NCI-H2081 treated with DMSO at 0.1 percent for 48 hours (cell line): ENCODE data around the gene RGL2.
"Not testable (repeated sequence)": the region's sequence is repeated elsewhere in the genome, so short reads cannot be mapped to it uniquely, and the experiment has no call there.

Experiments
- DNase-seq: peaks from one replicate; lab custom pipeline; 2025; lab: John Stamatoyannopoulos, UW

RGL2 gene, protein sequence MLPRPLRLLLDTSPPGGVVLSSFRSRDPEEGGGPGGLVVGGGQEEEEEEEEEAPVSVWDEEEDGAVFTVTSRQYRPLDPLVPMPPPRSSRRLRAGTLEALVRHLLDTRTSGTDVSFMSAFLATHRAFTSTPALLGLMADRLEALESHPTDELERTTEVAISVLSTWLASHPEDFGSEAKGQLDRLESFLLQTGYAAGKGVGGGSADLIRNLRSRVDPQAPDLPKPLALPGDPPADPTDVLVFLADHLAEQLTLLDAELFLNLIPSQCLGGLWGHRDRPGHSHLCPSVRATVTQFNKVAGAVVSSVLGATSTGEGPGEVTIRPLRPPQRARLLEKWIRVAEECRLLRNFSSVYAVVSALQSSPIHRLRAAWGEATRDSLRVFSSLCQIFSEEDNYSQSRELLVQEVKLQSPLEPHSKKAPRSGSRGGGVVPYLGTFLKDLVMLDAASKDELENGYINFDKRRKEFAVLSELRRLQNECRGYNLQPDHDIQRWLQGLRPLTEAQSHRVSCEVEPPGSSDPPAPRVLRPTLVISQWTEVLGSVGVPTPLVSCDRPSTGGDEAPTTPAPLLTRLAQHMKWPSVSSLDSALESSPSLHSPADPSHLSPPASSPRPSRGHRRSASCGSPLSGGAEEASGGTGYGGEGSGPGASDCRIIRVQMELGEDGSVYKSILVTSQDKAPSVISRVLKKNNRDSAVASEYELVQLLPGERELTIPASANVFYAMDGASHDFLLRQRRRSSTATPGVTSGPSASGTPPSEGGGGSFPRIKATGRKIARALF

DNA sequence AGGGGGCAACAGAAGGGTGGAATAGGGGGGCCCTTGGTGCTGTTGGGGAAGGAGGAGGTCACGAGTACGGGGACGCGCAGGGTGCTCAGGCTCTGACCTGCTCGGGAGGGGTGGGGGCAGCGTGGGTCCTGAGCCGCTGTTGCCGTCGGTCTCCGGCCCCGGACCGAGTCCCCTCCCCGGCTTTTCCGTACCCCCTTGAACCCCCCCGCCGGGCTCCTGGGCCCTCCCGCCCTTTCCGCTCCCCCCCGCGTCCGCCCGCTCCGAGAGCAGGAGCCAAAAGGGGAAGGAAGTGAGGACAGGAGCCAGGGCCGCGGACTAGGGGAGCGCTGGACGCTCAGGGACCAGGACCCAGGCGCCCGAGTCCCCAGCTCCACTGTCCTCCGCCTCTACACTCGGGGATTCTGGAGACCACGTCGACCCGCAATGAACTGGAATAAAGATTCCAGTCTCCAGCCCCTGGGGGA lies at the start of gene RGL2:
TSS of gene RGL2 (minus strand) at position 170 of the 464 bp plus-strand sequence. CDS start 332 bp downstream, outside the sequence.
- DNase-seq = no peak

DNA sequence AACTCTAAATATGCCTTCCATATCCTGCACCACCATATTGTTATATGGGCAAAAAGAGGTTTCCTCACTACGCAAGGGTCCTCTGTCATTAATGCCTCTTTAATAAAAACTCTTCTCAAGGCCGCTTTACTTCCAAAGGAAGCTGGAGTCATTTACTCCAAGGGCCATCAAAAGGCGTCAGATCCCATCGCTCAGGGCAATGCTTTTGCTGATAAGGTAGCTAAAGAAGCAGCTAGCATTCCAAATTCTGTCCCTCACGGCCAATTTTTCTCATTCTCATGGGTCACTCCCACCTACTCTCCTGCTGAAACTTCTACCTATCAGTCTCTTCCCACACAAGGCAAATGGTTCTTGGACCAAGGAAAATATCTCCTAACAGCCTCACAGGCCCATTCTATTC lies 49.1 kb upstream of the RGL2 start:
- DNase-seq = no peak

DNA sequence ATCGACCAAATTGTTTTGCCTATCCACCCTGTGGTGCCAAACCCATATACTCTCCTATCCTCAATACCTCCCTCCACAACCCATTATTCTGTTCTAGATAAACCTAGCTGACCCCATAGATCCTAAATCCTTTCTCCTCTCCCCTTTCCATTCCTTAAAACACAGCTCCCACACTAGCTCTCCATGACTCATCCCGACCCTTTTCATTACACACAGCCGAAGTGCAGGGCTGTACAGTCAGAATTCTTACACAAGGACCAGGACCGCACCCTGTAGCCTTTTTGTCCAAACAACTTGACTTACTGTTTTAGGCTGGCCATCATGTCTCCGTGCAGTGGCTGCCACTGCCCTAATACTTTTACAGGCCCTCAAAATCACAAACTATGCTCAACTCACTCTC lies 48.2 kb upstream of the RGL2 start:
- not testable (repeated sequence) for DNase-seq

DNA sequence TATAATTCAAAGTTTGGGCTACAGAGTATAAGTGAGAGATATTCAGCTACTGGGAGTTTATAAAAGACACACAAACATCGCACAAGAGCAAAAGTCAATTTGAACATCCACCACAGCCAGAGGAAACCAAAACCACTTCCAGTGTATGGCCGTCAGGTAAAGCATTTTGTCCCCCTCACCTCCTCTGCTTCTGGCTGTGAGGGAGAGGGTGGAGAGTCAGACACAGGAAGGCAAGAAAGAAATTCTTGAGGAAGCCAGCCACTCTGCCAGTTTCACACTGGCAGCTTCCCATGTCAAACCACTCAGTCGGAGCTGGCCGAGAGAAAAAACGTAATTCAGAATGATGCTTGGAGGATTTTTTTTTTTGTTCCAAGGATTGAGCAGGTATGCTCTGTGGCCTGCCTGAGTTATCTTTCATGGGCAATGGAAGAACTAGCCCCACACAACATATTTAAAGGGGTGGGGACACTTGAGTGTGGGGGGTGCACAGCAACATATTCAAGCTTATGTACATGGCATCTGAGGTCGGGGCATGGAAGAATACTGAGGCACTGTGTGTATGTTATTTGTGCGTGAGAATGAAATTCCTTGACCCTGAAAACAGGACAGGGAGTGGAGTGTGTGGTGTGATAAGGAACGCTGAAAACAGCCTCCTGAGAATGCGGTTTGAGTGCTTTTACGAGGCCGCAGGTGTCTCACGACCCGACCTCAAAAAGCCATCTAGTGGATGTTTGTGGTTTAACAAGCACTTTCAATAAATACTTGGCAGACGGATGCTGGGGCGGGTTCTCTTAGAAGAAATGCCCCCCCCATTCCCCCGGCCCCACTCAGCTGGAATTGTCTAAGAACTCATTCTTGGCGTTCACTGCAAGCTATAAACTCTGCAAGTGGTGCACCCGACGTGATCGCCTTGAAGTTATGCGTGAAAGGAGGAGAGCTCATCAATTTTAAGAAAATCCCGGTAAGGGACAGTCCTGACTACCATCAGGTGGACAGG lies 46.3 kb upstream of the RGL2 start:
- peak; percentile 1 for DNase-seq

DNA sequence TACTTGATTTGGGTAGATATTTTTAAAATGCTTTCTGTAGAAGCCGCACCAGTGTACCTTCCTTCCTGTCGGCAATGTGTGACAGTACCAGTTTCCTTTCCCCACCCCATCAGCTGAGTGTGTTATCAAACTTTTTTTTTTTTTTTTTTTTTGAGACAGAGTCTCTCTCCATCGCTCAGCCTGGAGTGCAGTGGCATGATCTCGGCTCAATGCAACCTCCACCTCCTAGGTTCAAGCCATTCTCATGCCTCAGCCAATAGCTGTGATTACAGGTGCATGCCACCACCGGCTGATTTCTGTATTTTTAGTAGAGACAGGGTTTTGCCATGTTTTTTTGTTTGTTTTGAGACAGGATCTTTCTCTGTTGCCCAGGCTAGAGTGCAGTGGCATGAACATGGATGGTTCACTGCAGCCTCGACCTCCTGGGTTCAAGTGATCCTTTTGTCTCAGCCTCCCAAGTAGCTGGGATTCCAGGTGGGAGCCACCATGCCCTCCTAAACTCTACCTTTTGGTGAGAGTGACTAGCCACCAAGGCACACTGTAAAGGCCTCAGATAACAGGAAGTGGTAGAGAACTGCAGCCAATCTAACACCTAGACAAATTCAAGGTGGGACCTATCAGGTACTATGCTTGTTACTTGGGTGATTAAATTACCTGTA lies 45.3 kb upstream of the RGL2 start:
- DNase-seq = no peak

DNA sequence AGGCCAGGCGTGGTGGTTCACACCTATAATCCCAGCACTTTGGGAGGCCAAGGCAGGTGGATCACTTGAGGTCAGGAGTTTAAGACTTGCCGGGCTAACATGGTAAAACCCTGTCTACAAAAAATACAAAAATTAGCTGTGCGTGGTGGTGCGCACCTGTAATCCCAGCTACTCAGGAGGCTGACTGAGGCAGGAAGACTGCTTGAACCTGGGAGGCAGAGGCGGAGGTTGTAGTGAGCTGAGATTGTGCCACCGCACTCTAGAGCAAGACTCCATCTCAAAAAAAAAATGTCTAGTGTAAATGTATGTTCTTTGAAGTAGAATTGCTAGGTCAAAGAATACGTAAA lies 44.8 kb upstream of the RGL2 start:
- DNase-seq = not testable (repeated sequence)

DNA sequence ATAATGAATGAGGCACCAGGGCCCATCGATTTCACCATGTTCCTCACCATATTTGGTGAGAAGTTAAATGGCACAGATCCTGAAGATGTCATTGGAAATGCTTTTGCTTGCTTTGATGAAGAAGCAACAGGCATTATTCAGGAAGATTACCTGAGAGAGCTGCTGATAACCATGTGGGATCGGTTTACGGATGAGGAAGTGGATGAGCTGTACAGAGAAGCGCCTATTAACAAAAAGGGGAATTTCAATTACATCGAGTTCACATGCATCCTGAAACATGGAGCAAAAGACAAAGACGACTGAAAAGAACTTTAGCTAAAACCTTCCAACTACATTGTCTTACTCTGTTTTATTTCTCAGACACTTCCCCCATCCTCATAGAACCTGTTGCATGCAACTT lies 40.5 kb upstream of the RGL2 start:
- DNase-seq = no peak

DNA sequence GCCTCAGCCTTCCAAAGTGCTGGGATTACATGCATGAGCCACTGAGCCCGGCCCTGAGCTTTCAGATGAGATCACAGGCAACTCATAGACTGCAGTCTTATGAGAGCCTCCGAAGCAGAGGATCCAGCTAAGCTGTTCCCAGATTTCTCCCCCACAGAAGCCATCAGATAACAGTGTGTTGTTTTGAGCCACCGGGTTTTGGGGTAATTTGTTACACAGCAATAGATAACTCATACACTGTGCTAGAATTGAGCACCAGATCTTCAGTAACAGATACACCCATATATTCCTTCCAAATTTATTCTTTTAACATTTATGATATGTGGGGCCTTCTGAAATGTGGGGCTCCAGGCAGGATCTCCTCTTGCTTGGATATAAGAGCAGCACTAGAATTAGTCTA lies 37.8 kb upstream of the RGL2 start:
- DNase-seq = no peak

DNA sequence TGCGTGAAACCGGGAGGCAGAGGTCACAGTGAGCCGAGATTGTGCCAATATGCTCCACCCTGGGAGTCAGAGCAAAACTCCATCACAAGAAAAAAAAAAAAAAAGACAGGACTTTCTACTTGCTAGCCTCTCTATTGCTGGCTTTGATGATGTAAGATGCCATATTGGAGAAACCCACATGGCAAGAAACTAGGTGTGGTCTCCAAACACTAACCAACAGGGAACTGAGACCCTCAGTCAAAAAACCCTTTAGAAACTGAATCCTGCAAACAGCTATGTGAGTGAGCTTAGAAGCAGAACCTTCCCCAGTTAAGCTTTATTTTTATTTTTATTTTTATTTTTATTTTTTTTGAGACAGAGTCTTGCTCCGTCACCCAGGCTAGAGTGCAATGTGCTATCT lies 37.2 kb upstream of the RGL2 start:
- DNase-seq = no peak

DNA sequence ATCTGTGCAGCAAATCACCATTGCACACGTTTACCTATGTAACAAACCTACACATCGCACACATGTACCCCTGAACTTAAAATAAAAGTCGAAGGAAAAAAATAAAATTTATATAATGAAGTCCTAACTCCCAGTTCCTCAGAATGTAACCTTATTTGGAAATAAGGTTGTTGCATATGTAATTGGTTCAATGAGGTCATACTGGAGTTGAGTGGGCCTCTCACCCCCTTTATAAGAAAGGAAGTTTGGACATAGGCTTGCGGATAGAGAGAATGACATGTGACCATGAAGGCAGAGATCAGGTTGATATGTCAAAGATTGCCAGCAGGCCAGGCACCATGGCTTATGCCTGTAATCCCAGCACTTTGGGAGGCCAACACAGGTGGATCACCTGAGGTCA lies 34.9 kb upstream of the RGL2 start:
- no peak for DNase-seq

DNA sequence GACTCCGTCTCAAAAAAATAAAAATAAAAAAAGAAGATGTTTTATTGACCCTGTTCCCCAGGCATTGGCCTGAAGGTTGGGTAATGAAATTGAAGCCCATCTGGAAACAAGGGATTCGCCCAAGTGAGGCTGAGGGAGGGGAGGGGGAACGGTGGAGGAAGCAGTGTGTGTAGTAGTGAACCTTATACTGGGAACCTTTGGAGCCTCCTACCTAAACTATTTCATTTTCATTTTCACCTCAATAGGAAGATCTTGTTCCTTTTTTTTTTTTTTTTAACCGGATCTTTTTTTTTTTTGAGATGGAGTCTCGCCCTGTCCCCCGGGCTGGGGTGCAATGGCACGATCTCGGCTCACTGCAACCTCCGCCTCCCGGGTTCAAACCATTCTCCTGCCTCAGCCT lies 32.0 kb upstream of the RGL2 start:
- DNase-seq = no peak

DNA sequence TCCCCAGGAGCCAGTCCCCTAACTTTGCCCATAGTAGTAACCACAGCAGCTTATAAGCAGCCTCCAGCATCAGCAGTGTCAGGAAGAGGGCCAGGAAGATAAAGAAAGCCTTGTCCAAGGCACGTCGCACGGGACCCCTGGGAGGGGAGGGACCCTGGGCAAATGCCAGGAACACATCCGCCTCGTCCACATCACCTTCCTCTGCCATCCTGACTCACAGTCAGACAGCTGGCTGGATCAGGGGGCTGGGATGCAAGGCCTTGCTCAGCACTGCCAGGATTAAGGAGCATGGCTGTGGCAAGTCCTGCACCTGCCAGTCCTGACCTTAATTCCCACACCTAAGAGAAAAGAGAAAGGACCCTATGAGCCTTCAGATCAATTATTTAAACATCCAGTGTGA lies 30.3 kb upstream of the RGL2 start:
- no peak for DNase-seq

DNA sequence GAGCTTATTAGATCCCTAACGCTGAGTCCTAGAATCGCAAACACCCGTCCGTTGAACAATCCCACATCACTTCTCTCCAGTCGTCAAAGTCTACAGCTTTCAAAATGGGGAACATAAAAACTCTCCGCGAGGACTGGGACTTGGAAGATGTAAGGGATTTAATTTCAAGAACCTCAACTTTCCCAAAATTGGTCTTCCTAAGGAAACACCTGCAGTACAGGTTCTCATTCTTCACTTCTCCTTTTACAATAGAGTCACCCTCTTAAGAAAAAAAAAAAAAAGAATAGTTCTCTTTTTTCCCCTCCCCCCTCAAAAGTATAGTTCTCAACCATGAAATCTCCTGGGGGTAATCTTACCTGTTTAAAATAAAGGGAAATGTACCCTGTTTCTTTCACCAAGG lies 25.4 kb upstream of the RGL2 start:
- DNase-seq = no peak

DNA sequence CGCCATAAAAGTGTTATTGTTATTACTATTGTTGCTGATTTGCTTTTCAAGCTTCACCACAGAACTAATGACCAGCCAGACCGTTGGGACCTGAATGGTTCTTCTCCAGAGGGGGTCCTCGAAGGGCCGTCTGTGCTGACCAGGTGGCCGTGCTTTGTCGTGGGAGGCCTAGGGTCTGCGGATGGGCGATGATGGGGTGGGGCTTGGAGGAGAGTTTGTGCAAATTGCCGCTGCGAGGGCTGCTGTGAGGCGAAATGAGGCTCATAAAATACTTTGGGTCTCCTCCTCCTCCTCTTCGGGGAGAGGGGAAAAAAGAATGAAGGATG lies 24.8 kb upstream of the RGL2 start:
- no peak for DNase-seq

DNA sequence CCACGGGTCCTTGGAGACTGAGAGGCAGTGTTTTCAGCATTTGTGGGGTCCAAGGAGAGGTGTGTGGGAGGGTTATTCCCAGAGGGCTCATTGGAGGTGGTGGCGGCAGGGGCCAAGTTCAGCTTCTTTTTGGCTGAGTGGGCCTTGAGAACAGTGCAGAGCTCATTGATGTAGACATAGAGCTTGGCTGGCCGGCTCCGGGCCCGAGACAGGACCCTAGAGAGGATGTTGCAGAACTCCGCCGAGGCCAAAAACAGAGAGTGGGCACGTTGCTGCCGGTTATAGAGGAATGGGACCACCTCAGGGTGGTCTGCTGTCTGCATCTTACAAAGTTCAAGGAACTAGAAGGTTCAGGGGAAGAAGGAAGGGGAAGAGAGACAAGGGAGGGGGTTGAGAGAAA lies 22.5 kb upstream of the RGL2 start:
- DNase-seq = no peak

DNA sequence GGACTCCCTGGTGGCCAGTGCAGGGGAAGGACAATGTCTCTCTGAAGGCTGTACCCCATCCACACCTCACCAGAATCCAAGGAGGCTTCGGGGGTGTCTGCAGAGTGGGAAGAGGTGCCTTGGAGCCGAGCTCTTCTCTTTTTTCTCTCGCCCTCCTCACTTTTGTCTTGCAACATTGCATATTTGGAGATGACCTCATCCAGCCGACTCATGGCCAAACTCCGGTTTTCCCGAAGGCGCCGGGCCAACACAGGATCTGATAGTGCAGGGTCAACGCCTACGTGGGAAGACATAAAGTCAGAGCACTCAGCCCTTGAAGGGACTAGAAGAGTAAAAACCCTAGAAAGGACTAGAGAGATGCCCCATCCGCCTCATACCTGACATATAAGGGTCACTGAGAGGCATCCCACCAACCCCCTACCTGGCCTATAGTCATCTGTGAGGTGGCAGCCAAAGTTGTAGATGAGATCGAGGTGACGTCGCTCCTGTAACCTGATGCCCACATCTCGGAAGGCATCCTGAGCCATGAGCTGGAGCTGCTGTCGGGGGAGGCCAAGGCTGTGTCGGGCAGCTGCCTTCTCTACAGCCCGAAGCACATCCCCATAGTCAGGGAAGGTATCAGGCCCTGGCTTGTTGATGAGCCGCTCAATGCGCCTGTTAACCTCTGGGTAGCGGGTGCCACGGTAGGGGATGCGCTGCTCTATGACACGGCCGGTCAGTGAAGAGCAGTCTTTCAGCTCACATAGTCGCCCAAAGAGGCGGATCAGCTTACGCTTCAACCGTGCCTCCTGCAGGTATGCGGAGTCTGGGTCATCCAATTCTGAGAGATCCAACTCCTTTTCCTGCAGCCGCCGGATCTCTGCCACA lies 21.8 kb upstream of the RGL2 start:
- no peak for DNase-seq

DNA sequence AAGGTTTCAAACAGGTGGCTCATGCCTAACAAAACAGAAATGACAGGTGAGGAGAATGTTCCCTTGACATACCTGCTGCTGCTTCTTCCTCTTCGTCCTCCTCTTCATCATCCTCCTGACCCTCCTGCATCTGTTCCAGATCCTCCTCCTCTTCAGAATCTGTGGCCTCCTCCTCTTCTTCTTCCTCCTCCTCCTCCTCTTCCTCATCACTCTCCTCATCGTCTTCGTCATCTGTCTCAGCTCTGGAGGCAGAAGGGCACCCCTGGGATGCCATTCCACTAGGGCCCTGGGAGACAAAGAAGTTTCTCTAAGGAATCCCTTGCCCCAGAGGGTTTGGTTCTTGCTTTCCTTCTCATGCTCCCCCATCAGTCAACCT lies 21.2 kb upstream of the RGL2 start:
- DNase-seq = no peak

DNA sequence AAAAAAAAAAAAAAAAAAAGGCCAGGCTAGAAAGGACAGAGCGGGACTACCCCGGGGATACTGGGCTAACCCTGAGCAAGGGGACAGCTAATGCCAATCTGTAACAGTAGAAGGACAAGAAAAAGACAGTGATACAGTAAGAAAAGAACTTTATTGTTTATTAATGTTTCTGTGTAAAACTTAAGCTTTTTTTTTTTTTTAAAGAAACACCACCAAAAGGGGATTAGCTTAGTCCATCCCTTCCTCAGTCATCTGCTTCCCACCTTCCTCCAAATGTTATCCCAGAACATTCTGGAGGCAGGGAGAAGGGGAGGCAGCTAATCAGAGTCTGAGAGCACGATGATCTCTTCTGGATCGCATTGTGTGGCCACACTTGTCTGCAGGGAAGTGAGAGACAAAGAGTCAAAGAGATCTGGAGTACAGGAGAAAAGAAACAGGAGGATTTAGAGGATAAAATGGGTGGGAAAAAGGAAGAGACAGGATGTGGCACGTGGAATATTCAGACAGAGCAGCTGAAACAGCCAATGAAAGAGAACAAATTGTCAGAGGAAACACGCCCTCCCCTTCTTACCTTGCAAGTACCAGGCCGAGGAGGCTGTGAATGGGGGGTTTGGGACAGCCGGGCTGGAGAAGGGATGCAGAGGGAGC lies 19.8 kb upstream of the RGL2 start:
- no peak for DNase-seq

DNA sequence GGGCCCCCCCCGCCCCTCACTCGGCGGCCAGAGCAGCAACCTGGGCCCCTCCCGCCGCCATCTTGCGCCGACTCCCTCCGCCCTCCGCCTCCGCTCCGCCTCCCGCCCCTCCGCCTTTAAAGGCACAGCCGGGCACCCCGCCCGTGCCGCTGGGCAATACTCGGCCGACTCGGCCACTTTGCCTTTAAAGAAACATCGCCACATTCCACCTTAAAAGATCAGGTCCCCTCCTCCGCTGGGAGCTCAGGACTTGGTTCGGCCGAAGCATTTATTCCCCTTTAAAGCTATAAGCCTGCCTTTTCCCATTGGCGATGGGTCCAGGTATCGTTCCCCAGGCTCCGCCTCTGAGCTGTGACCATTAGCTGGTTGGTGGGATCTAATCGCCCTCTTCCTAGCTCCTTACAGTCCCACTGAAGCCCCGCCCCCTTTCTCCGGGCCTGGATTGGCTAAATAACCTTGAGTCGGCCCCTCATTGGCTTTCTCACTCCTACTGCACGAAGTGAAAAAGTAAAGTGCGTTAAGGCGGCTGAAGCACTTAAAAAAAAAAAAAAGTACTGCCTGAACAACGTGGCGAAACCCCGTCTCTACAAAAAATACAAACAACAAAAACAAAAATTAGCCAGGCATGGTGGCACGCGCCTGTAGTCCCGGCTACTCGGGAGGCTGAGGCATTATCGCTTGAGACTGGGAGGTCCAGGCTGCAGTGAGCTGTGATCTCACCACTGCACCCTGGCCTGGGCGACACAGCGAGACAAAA lies 19.1 kb upstream of the RGL2 start, which contains the start of gene ZBTB22:
TSS of gene ZBTB22 (minus strand) at position 76 of the 757 bp plus-strand sequence. CDS start 828 bp downstream, outside the sequence.
- peak; percentile 87 for DNase-seq

DNA sequence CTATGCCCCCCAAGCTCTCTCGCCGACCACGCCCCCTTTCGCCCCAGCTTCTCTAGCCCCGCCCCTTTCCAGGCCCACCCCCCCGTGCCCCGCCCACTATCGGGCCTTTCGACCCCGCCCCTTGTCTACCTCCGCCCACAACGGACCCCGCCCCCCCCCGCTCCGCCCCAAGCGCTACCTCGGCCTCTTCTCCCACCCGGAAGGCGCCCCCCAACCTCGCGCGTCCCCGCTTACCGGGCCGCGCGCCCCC lies 18.6 kb upstream of the RGL2 start:
- DNase-seq = no peak
